IMR-90 (cell line): Measurements from ENCODE around the gene RAI14. TPM values are rescaled to one million over a fixed set of nuclear protein-coding genes. Genes with fewer than 3 reads are reported as not detected.

Experiments
- ATAC-seq: fragments of 200-7000 bp; cut with Tn5 transposase; 2 replicates; pipeline ENCODE4 v1.9.1; 2020; ENCODE audit warnings: low read depth, mild to moderate bottlenecking, moderate library complexity
- BruUV-seq: library from RNA; stranded (reverse); fragments of 400-500 nt; replicated peaks from 2 replicates; lab custom pipeline; 2021; lab: Mats Ljungman, UMichigan
- CTCF ChIA-PET: fragments of 300-600 bp; formaldehyde crosslinking; extraction: SDS; loops from one replicate; lab custom pipeline; 2021; ENCODE audit warnings: antibody characterized with exemption; lab: Yijun Ruan, JAX
- POLR2A ChIA-PET: fragments of 300-600 bp; sonication (Branson Sonifier 250); formaldehyde crosslinking; loops from one replicate; lab custom pipeline; 2022; ENCODE audit warnings: antibody characterized with exemption; ENCODE audit not compliant: unreplicated experiment; lab: Charles Lee
- DNase-seq: peaks from one replicate; pipeline ENCODE4 v3.0.0; 2013
- H2AFZ ChIP-seq: replicated peaks from 2 replicates; pipeline ENCODE3; 2013; ENCODE audit warnings: low read length, mild to moderate bottlenecking; ENCODE audit not compliant: poor library complexity
- H2AK5ac ChIP-seq: 2 replicates; pipeline ENCODE4 v1.6.1; 2013; ENCODE audit warnings: low read depth, low read length, inconsistent platforms
- H2AK9ac ChIP-seq: replicated peaks from 2 replicates; pipeline ENCODE3; 2013; ENCODE audit warnings: mild to moderate bottlenecking, low read depth, low read length, moderate library complexity; ENCODE audit not compliant: poor library complexity
- H2BK120ac ChIP-seq: 2 replicates; pipeline ENCODE4 v1.6.1; 2013; ENCODE audit warnings: low read depth, low read length, inconsistent platforms
- H2BK15ac ChIP-seq: 3 replicates; pipeline ENCODE4 v1.6.1; 2013; ENCODE audit warnings: low read depth, low read length, inconsistent platforms
- H2BK20ac ChIP-seq: 2 replicates; pipeline ENCODE4 v1.6.1; 2013; ENCODE audit warnings: low read depth, mild to moderate bottlenecking, inconsistent platforms, low read length, moderate library complexity
- H2BK5ac ChIP-seq: 2 replicates; pipeline ENCODE4 v1.6.1; 2013; ENCODE audit warnings: mild to moderate bottlenecking, low read depth, low read length, inconsistent platforms; ENCODE audit not compliant: poor library complexity, severe bottlenecking
- H3K14ac ChIP-seq: replicated peaks from 2 replicates; pipeline ENCODE4 v1.6.1; 2013; ENCODE audit warnings: low read depth, low read length, inconsistent platforms
- H3K18ac ChIP-seq: 2 replicates; pipeline ENCODE4 v1.6.1; 2013; ENCODE audit warnings: low read depth, low read length, control low read depth
- H3K23ac ChIP-seq: 2 replicates; pipeline ENCODE4 v1.6.1; 2013; ENCODE audit warnings: low read depth, low read length, inconsistent platforms
- H3K27ac ChIP-seq: 2 replicates; pipeline ENCODE4 v1.5.1; 2013; ENCODE audit warnings: mild to moderate bottlenecking, control low read depth, low read length; ENCODE audit not compliant: insufficient read depth
- H3K27me3 ChIP-seq: 2 replicates; pipeline ENCODE4 v1.6.1; 2013; ENCODE audit warnings: low read length; ENCODE audit not compliant: control insufficient read depth, insufficient read depth
- H3K36me3 ChIP-seq: 2 replicates; pipeline ENCODE4 v1.6.1; 2013; ENCODE audit warnings: low read length, mixed read lengths; ENCODE audit not compliant: control insufficient read depth, insufficient read depth
- H3K4ac ChIP-seq: 2 replicates; pipeline ENCODE4 v1.6.1; 2013; ENCODE audit warnings: low read depth, low read length, inconsistent platforms
- H3K4me1 ChIP-seq: 2 replicates; pipeline ENCODE4 v1.6.1; 2013; ENCODE audit warnings: low read length, mixed read lengths; ENCODE audit not compliant: control insufficient read depth, insufficient read depth
- H3K4me2 ChIP-seq: 2 replicates; pipeline ENCODE4 v1.6.1; 2013; ENCODE audit warnings: low read depth, mild to moderate bottlenecking, control low read depth, low read length, moderate library complexity
- H3K4me3 ChIP-seq: 2 replicates; pipeline ENCODE4 v1.5.1; 2013; ENCODE audit warnings: low read depth, mild to moderate bottlenecking, control low read depth, low read length, moderate library complexity; ENCODE audit not compliant: insufficient read depth
- H3K56ac ChIP-seq: 2 replicates; pipeline ENCODE4 v1.6.1; 2013; ENCODE audit warnings: low read length, inconsistent platforms; ENCODE audit not compliant: insufficient read depth; ENCODE audit errors: extremely low read depth
- H3K79me1 ChIP-seq, 2 experiments: 2 replicates each; pipeline ENCODE4 v1.6.1; 2013; ENCODE audit warnings: low read length in 2 of 2, inconsistent platforms in 1 of 2, low read depth in 1 of 2
- H3K9ac ChIP-seq: 2 replicates; pipeline ENCODE4 v1.6.1; 2013; ENCODE audit warnings: low read depth, low read length, control low read depth
- H3K9me1 ChIP-seq: 2 replicates; pipeline ENCODE4 v1.6.1; 2013; ENCODE audit warnings: low read length, inconsistent platforms; ENCODE audit not compliant: insufficient read depth
- H3K9me3 ChIP-seq: 2 replicates; pipeline ENCODE4 v1.6.1; 2013; ENCODE audit warnings: low read length; ENCODE audit not compliant: control insufficient read depth, insufficient read depth
- H4K20me1 ChIP-seq: 2 replicates; pipeline ENCODE4 v1.6.1; 2013; ENCODE audit warnings: low read length, inconsistent platforms; ENCODE audit not compliant: insufficient read depth
- H4K5ac ChIP-seq: 2 replicates; pipeline ENCODE4 v1.6.1; 2013; ENCODE audit warnings: mild to moderate bottlenecking, low read depth, low read length, control low read depth
- H4K8ac ChIP-seq, 2 experiments: 2 replicates each; pipeline ENCODE4 v1.6.1; 2013; ENCODE audit warnings: low read depth in 2 of 2, low read length in 2 of 2, control low read depth in 1 of 2, inconsistent platforms in 1 of 2
- H4K91ac ChIP-seq: 2 replicates; pipeline ENCODE4 v1.6.1; 2013; ENCODE audit warnings: low read depth, low read length, inconsistent platforms; ENCODE audit not compliant: insufficient read depth
- BHLHE40 ChIP-seq: fragments of 150-350 bp; IDR thresholded peaks from 2 replicates; pipeline ENCODE4 v1.6.1; 2016; ENCODE audit warnings: mild to moderate bottlenecking, low read depth, low read length
- CEBPB ChIP-seq: IDR thresholded peaks from 2 replicates; pipeline ENCODE4 v1.6.1; 2012; ENCODE audit warnings: low read depth, low read length, improper control_type of control experiment
- CHD1 ChIP-seq: IDR thresholded peaks from 2 replicates; pipeline ENCODE4 v1.6.1; 2012; ENCODE audit warnings: low read depth, low read length, improper control_type of control experiment
- CTCF ChIP-seq: conservative IDR thresholded peaks from 2 replicates; pipeline ENCODE4 v1.5.1; 2012; ENCODE audit warnings: mild to moderate bottlenecking, low read depth, low read length, improper control_type of control experiment
- ELK1 ChIP-seq: fragments of 150-350 bp; IDR thresholded peaks from 2 replicates; pipeline ENCODE4 v1.6.1; 2016; ENCODE audit warnings: low read depth, mild to moderate bottlenecking, low read length, moderate library complexity, borderline replicate concordance
- FOS ChIP-seq: fragments of 150-350 bp; IDR thresholded peaks from 2 replicates; pipeline ENCODE4 v1.6.1; 2016; ENCODE audit warnings: low read depth, low read length
- MAFK ChIP-seq: IDR thresholded peaks from 2 replicates; pipeline ENCODE4 v1.6.1; 2012; ENCODE audit warnings: low read depth, low read length, improper control_type of control experiment
- MAZ ChIP-seq: IDR thresholded peaks from 2 replicates; pipeline ENCODE4 v1.6.1; 2012; ENCODE audit warnings: low read depth, mild to moderate bottlenecking, low read length, improper control_type of control experiment, moderate library complexity, borderline replicate concordance
- MXI1 ChIP-seq: IDR thresholded peaks from 2 replicates; pipeline ENCODE4 v1.6.1; 2012; ENCODE audit warnings: low read depth, mild to moderate bottlenecking, low read length, moderate library complexity, borderline replicate concordance
- NFE2L2 ChIP-seq: fragments of 150-350 bp; IDR thresholded peaks from 2 replicates; pipeline ENCODE4 v1.6.1; 2016; ENCODE audit warnings: low read depth, mild to moderate bottlenecking, low read length
- POLR2A ChIP-seq: IDR thresholded peaks from 2 replicates; pipeline ENCODE4 v1.6.1; 2012; ENCODE audit warnings: mild to moderate bottlenecking, low read depth, low read length
- RAD21 ChIP-seq: IDR thresholded peaks from 2 replicates; pipeline ENCODE4 v1.6.1; 2012; ENCODE audit warnings: low read length, improper control_type of control experiment
- RCOR1 ChIP-seq: IDR thresholded peaks from 2 replicates; pipeline ENCODE4 v1.6.1; 2012; ENCODE audit warnings: mild to moderate bottlenecking, low read length, improper control_type of control experiment; ENCODE audit not compliant: insufficient replicate concordance
- RFX5 ChIP-seq: IDR thresholded peaks from 2 replicates; pipeline ENCODE4 v1.8.0; 2012; ENCODE audit warnings: low read depth, mild to moderate bottlenecking, low read length, moderate library complexity
- SMC3 ChIP-seq: fragments of 150-350 bp; IDR thresholded peaks from 2 replicates; pipeline ENCODE4 v1.6.1; 2016; ENCODE audit warnings: low read depth, mild to moderate bottlenecking, antibody characterized with exemption, low read length, moderate library complexity
- WGBS, 2 experiments: methylation state at CpG; one replicate each; pipeline versions ENCODE4 v1.1.5 to v1.1.7; 2013; ENCODE audit warnings: missing lambda C conversion rate in 2 of 2; ENCODE audit not compliant: insufficient read length in 1 of 2; ENCODE audit errors: extremely low coverage in 2 of 2; 5-methylcytosine and 5-hydroxymethylcytosine counted together
- dilution Hi-C: fragments of 300-500 bp; cut with HindIII; formaldehyde crosslinking; loops from one replicate; pipeline ENCODE4 v1.14.3; 2018; ENCODE audit warnings: low sequenced_read_pairs; ENCODE audit not compliant: unreplicated experiment
- in situ Hi-C: fragments of 300-500 bp; cut with MboI; formaldehyde crosslinking; loops from 3 replicates; pipeline ENCODE4 v1.14.3; 2019; ENCODE audit warnings: low sequenced_read_pairs, inconsistent platforms, mixed read lengths
- intact Hi-C: fragments of 100-400 bp; cut with micrococcal nuclease; formaldehyde crosslinking; loops from 2 replicates; pipeline ENCODE4 v1.10.0; 2022
- polyA plus RNA-seq, 3 experiments: library from polyadenylated mRNA; depleted of rRNA; stranded (reverse); fragments of >200 nt; gene quantifications; 2 replicates each; pipeline ENCODE4 v1.2.3, GENCODE V29; 2012; ENCODE audit warnings: low replicate concordance in 1 of 3
- total RNA-seq: library from RNA; depleted of rRNA; stranded (reverse); fragments of >200 nt; gene quantifications from 2 replicates; pipeline ENCODE4 v1.2.3, GENCODE V29; 2012
- TF ChIP-seq, protein P1 (sequence below): fragments of 150-350 bp; IDR thresholded peaks from 2 replicates; pipeline ENCODE4 v1.6.1; 2017; ENCODE audit warnings: mild to moderate bottlenecking, antibody characterized with exemption, low read length, low read depth

The RAI14 gene
- total and polyA plus RNA-seq, 2 of the 4 experiments (the other 2 are of a cell fraction), result 221 to 267 TPM

DNA sequence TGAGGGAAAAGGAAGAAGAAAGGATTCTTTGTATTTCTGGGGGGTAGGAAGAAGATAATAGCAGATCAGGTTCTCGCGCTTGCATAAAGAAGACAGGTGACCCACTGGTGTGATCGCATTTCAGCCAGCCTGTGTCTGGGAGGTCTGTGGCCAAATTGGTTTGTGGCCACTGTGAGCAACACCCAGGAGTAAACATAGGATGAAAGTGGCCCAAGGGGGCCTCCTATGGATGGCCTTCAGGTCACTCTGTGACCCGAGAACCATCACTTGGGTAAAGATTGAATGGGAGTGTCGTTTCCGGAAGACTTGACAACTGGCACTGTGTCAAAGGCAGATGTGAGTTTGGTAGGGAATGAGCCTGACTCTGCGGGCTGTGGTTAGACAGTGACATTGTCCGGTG is 34.2 kb downstream of the RAI14 start:
- Histone ChIP-seq H4K8ac (no peak overlapping the region), H3K9me1 (peaks cover 31% of the 10 kb centered on the region), H2AK9ac (no peak overlapping the region), H2BK15ac (no peak overlapping the region), H3K4me2 (no peak overlapping the region), H3K27ac (no peak overlapping the region), H3K4ac (no peak overlapping the region), H3K9ac (no peak overlapping the region), H3K36me3 (peaks cover 33% of the 10 kb centered on the region), H3K27me3 (no peaks in the 10 kb centered on the region), H2BK20ac (no peak overlapping the region), H2BK120ac (no peak overlapping the region), H2AFZ (no peak overlapping the region), H3K56ac (no peak overlapping the region), H3K4me3 (no peak overlapping the region), H2AK5ac (no peak overlapping the region), H3K9me3 (no peaks in the 10 kb centered on the region), H4K20me1 (peaks cover 90% of the 10 kb centered on the region), H3K23ac (no peak overlapping the region), H3K4me1 (peaks cover 20% of the 10 kb centered on the region), H3K18ac (no peak overlapping the region), H3K79me1 (peaks cover 16 to 79% of the 10 kb centered on the region in 2 experiments), H4K91ac (no peak overlapping the region), H2BK5ac (no peak overlapping the region), H3K14ac (no peak overlapping the region), H4K5ac (no peak overlapping the region)
- dilution Hi-C loops (no loop called here), intact Hi-C loops (no loop called here), in situ Hi-C loops (no loop called here)
- CTCF ChIA-PET, result no interaction called here
- BruUV-seq, result no TSS peak
- TF ChIP-seq CHD1 (no peak), SMC3 (no peak), FOS (no peak), RCOR1 (no peak), NFE2L2 (no peak), RFX5 (no peak), MXI1 (no peak), ELK1 (no peak), BHLHE40 (no peak), CTCF (no peak), RAD21 (no peak), MAZ (no peak), POLR2A (no peak), MAFK (no peak), CEBPB (no peak)
- TF ChIP-seq, protein P1, sequence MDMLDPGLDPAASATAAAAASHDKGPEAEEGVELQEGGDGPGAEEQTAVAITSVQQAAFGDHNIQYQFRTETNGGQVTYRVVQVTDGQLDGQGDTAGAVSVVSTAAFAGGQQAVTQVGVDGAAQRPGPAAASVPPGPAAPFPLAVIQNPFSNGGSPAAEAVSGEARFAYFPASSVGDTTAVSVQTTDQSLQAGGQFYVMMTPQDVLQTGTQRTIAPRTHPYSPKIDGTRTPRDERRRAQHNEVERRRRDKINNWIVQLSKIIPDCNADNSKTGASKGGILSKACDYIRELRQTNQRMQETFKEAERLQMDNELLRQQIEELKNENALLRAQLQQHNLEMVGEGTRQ, result no peak
- POLR2A ChIA-PET, result no interaction called here
- no peak for ATAC-seq
- 100% methylated on average over 3 of the region's 8 CpGs; no CpG with 5 or more reads in 1 of the 2 experiments for WGBS, 2 experiments
- no peak for DNase-seq
